KG1 (cell line): ENCODE data around the gene MACROD2.

Source experiments
- DNase-seq: peaks from one replicate; lab custom pipeline; 2025; lab: John Stamatoyannopoulos, UW

Gene MACROD2

GRCh38 chr20:15916623-15917022 is 1921.3 kb downstream of the MACROD2 start:
- DNase-seq, result no peak

GRCh38 chr20:15917283-15917682 is 1922.0 kb downstream of the MACROD2 start:
- no peak for DNase-seq

GRCh38 chr20:15918631-15919030 is 1923.3 kb downstream of the MACROD2 start:
- no peak for DNase-seq

- DNase-seq, result no peak
Measured at GRCh38 chr20:15919118-15919517, 1923.8 kb downstream of the MACROD2 start.

- no peak for DNase-seq
Measured at GRCh38 chr20:15921930-15922329, 1926.6 kb downstream of the MACROD2 start.

- DNase-seq, result no peak
Measured at GRCh38 chr20:15922556-15922955, 1927.2 kb downstream of the MACROD2 start.

- no peak for DNase-seq
Measured at GRCh38 chr20:15923030-15923776, 1927.9 kb downstream of the MACROD2 start.

GRCh38 chr20:15924556-15924955 is 1929.2 kb downstream of the MACROD2 start:
- no peak for DNase-seq

- DNase-seq, result no peak
Measured at GRCh38 chr20:15925376-15925775, 1930.1 kb downstream of the MACROD2 start.

GRCh38 chr20:15927893-15928650 is 1932.8 kb downstream of the MACROD2 start:
- DNase-seq, result no peak

GRCh38 chr20:15928946-15929345 is 1933.6 kb downstream of the MACROD2 start:
- DNase-seq, result no peak

- no peak for DNase-seq
Measured at GRCh38 chr20:15930311-15931305, 1935.3 kb downstream of the MACROD2 start.

GRCh38 chr20:15931897-15932296 is 1936.6 kb downstream of the MACROD2 start:
- DNase-seq, result no peak

GRCh38 chr20:15937179-15937578 is 1941.9 kb downstream of the MACROD2 start:
- DNase-seq, result no peak

- no peak for DNase-seq
Measured at GRCh38 chr20:15938847-15939246, 1943.5 kb downstream of the MACROD2 start.

GRCh38 chr20:15940127-15940526 is 1944.8 kb downstream of the MACROD2 start:
- DNase-seq, result no peak

GRCh38 chr20:15942130-15942529 is 1946.8 kb downstream of the MACROD2 start:
- DNase-seq, result no peak

- no peak for DNase-seq
Measured at GRCh38 chr20:15945289-15945688, 1950.0 kb downstream of the MACROD2 start.

GRCh38 chr20:15949391-15949790 is 1954.1 kb downstream of the MACROD2 start:
- no peak for DNase-seq

GRCh38 chr20:15951658-15952057 is 1956.3 kb downstream of the MACROD2 start:
- DNase-seq, result no peak

GRCh38 chr20:15958142-15958541 is 1962.8 kb downstream of the MACROD2 start:
- DNase-seq, result no peak

GRCh38 chr20:15965165-15965564 is 1969.8 kb downstream of the MACROD2 start:
- no peak for DNase-seq
